HUES6 (cell line): ENCODE data around the gene STK35.
A peak's percentile ranks its signal among the peaks of the same experiment; 100 is the strongest.

Experiments used
- H3K27ac ChIP-seq: 2 replicates; pipeline ENCODE4 v1.7.0; 2013; ENCODE audit warnings: low read depth, mild to moderate bottlenecking, low read length, inconsistent platforms
- H3K27me3 ChIP-seq: 2 replicates; pipeline ENCODE4 v1.6.1; 2013; ENCODE audit warnings: low read length; ENCODE audit not compliant: control insufficient read depth, insufficient read depth
- H3K36me3 ChIP-seq: 2 replicates; pipeline ENCODE4 v1.6.1; 2013; ENCODE audit warnings: low read length; ENCODE audit not compliant: control insufficient read depth, insufficient read depth
- H3K4me1 ChIP-seq: 2 replicates; pipeline ENCODE4 v1.6.1; 2013; ENCODE audit warnings: low read length; ENCODE audit not compliant: control insufficient read depth, insufficient read depth
- H3K4me3 ChIP-seq: 2 replicates; pipeline ENCODE4 v1.5.1; 2013; ENCODE audit warnings: low read depth, low read length
- H3K9ac ChIP-seq: one replicate; pipeline ENCODE4 v1.6.1; 2013; ENCODE audit warnings: mild to moderate bottlenecking, low read length
- H3K9me3 ChIP-seq: 2 replicates; pipeline ENCODE4 v1.6.1; 2013; ENCODE audit warnings: low read depth, low read length; ENCODE audit not compliant: control insufficient read depth, insufficient read depth

Gene STK35

DNA sequence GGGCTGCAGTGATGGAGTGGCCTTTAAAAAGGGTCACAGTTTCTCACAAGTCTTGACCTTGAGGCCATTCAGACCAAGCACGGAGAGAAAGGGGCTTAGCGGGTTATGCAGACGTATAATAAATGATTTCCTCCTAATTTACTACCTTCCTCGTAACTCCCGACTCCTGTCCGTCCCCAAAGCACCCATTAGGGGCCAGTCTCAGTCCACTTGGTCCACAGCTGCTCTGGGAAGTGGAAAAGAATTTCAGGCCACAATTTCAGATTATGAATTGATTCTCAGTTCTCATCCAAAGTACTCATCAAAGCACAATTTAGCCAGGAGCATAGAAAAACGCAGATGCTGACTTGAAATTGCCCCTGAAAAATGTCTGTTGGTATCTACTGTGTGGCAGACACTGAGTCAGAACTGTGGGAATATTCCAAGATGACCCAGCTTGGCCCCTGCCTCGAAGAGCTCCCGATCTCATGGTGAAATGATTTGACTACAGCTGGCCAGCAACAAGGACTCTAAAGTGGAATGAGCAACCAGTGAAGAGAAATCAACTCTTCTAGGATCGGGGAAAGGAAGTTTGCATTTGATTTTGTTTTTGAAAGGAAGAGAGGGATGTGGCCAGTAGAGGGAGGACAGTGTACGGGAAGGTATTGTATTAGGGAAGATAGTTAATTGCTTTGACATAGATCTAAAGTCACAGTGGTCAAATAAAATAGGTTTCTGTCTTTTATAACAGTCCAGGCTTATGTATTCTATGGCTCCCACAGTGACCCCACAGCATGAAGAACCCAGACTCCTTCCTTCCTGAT lies 15.2 kb upstream of the STK35 start:
- no peak overlapping the region for H3K9ac ChIP-seq
- H3K4me1 ChIP-seq, result peaks cover 8% of the 10 kb centered on the region
- no peak overlapping the region for H3K27ac ChIP-seq
- H3K36me3 ChIP-seq, result no peaks in the 10 kb centered on the region
- peaks cover 3% of the 10 kb centered on the region; the same call in 1 of the 2 replicates for H3K27me3 ChIP-seq
- no peaks in the 10 kb centered on the region for H3K9me3 ChIP-seq
- H3K4me3 ChIP-seq, result no peak overlapping the region

DNA sequence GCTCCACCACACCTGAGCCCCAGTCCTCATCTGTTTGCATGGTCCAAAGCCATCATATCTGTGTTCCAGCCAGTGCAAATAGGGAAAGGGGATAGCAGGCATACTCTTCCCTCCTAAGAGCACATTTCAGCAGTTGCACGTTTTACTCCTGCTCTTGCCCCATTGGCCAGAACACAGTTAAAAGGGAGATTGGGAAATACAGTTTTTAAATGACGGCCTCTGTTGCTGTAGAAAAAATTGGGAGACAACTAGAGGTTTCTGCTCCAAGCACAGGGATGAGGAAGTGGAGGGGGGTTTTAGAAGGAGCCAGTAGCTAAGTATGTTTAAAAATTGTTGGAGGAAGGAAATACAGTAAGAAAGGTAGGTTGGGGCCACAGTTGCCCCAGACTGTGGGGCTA lies 14.6 kb upstream of the STK35 start:
- no peak overlapping the region for H3K4me3 ChIP-seq
- H3K27ac ChIP-seq, result no peak overlapping the region
- no peaks in the 10 kb centered on the region for H3K9me3 ChIP-seq
- no peaks in the 10 kb centered on the region for H3K36me3 ChIP-seq
- no peak overlapping the region for H3K9ac ChIP-seq
- no peaks in the 10 kb centered on the region for H3K27me3 ChIP-seq
- H3K4me1 ChIP-seq, result peaks cover 8% of the 10 kb centered on the region

DNA sequence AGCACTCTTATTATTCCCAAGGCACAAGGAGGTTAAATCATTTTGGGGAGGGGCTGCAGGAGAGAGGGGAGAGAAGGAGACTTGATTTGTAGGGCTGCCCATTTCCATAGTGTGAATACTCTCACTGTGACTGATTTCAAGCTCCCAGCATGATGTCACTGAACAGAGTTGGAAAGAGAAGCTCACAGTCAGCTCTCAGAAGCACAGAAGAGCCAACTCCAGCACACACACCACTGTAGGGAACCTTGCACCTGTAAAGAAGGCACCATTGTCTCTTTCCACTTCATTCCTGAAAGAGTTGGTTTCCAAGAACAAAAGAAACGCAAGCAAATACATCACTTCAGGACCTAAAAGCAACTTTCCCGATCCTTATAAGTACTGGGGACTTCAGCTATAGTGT lies 12.7 kb upstream of the STK35 start:
- Histone ChIP-seq H3K27me3 (no peaks in the 10 kb centered on the region), H3K27ac (no peak overlapping the region), H3K9me3 (no peaks in the 10 kb centered on the region), H3K36me3 (no peaks in the 10 kb centered on the region), H3K9ac (no peak overlapping the region), H3K4me3 (no peak overlapping the region), H3K4me1 (peaks cover 8% of the 10 kb centered on the region)

DNA sequence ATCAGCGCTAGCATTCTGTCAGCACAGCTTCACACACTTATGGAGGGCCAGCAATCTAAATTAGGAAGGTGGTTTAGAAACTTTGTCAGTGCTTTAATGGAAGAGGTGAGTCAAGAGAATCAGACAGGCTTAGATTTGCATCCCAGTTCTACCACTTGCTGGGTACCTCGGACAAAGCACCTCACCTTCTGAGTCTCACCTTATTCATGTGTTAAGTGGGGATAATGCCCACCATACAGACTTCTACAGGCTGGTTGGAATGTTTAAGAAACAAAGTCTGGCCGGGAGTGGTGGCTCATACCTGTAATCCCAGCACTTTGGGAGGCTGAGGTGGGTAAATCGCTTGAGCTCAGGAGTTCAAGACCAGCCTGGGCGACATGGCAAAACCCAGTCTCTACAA lies 12.2 kb upstream of the STK35 start:
- Histone ChIP-seq H3K27me3 (no peaks in the 10 kb centered on the region), H3K4me1 (peaks cover 8% of the 10 kb centered on the region), H3K4me3 (no peak overlapping the region), H3K9ac (no peak overlapping the region), H3K36me3 (no peaks in the 10 kb centered on the region), H3K27ac (no peak overlapping the region), H3K9me3 (no peaks in the 10 kb centered on the region)

DNA sequence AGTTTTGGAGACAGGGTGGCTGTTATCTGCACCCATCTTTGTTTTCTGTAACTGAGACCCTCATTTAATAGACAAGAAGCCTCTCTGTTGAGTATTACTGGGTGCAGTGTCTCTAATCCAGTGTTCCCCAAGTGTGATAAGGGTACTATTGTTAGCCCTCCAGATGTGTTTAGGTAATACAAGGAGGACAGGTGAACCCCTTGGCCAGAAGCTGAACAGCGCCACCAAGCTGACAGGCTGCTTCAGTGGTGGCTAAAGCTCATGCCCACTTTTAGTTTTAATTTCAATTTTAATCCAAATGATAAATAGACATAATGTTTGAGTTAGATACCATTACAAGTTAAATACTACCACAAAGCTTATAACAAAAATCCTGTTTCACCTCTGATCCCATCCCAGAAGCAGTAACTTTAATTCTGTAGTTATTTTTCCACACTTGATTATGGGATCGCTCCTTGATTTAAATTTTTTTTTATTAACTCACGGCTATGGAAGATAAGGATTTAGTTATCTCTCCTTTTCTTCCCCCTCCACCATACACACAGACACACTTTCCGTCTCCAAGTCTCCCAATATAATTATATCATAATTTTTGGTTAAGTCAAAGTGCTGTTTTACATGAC lies 8.4 kb upstream of the STK35 start:
- H3K27me3 ChIP-seq, result no peaks in the 10 kb centered on the region
- H3K4me1 ChIP-seq, result peaks cover 8% of the 10 kb centered on the region
- H3K9ac ChIP-seq, result no peak overlapping the region
- no peak overlapping the region for H3K27ac ChIP-seq
- no peak overlapping the region for H3K4me3 ChIP-seq
- no peaks in the 10 kb centered on the region for H3K9me3 ChIP-seq
- H3K36me3 ChIP-seq, result no peaks in the 10 kb centered on the region

DNA sequence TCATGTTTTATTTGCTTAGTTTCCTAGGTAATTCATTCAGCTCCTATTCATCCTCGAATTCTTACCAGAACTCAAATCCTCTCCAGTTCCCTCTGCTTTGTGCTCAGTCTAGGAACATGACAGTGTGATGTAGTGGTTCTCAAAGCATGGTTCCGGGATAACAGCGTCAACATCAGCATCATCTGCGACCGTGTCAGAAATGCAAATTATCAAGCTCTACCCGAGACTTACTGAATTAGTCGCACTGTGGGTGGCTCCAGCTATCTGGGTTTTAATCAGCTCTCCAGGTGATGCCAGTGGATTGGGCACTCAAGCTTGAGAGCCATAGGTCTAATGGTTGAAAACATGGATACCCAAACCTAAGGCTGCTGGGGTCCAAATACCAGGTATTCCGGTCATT lies 7.7 kb upstream of the STK35 start:
- Histone ChIP-seq H3K4me3 (no peak overlapping the region), H3K27ac (no peak overlapping the region)

DNA sequence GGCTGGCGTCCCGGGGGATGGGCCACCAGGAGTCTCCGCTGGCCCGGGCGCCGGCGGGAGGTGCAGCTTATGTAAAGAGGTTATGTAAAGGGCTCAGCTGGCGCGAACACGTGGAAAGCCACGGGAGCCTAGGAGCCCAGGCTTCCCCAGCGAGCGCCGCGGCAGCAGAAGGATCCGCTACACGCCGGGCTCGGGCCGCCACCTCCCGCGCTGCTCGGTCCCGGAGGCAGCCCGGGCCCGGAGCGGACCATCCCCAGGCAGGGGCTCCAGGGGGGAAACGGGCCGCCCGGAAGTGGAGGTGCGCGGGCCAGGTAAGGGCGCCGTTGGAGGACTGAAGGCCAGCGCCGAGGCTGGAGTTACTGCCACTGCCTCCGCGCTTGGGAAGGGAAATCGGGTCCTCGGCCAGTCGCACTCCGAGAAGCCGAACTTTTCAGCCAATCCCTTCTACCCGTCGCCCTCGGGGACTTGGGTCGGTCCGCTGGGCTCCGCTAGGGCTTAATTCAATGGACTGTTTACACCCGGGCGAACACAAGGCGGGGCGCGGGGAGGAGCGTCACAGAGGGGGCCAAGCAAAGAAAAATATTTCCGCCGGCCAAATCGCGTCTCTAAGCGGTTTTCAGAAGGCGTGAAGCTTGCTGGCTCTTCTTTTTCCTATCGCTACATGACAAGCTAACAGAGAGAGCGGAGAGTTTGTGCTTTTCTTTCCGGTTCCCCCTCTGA lies 398 bp downstream of the STK35 start:
- Histone ChIP-seq H3K9ac (peak overlapping the region; percentile 100), H3K9me3 (no peaks in the 10 kb centered on the region), H3K27me3 (no peaks in the 10 kb centered on the region), H3K4me1 (peaks cover 21% of the 10 kb centered on the region), H3K36me3 (peaks cover 19% of the 10 kb centered on the region), H3K4me3 (peak overlapping the region; percentile 87), H3K27ac (peak overlapping the region; percentile 100)

More for the DNA sequence above, 7.7 kb upstream of the STK35 start:
- no peaks in the 10 kb centered on the region for H3K27me3 ChIP-seq
- no peak overlapping the region for H3K9ac ChIP-seq
- H3K36me3 ChIP-seq, result no peaks in the 10 kb centered on the region
- peaks cover 4% of the 10 kb centered on the region for H3K4me1 ChIP-seq
- no peaks in the 10 kb centered on the region for H3K9me3 ChIP-seq

DNA sequence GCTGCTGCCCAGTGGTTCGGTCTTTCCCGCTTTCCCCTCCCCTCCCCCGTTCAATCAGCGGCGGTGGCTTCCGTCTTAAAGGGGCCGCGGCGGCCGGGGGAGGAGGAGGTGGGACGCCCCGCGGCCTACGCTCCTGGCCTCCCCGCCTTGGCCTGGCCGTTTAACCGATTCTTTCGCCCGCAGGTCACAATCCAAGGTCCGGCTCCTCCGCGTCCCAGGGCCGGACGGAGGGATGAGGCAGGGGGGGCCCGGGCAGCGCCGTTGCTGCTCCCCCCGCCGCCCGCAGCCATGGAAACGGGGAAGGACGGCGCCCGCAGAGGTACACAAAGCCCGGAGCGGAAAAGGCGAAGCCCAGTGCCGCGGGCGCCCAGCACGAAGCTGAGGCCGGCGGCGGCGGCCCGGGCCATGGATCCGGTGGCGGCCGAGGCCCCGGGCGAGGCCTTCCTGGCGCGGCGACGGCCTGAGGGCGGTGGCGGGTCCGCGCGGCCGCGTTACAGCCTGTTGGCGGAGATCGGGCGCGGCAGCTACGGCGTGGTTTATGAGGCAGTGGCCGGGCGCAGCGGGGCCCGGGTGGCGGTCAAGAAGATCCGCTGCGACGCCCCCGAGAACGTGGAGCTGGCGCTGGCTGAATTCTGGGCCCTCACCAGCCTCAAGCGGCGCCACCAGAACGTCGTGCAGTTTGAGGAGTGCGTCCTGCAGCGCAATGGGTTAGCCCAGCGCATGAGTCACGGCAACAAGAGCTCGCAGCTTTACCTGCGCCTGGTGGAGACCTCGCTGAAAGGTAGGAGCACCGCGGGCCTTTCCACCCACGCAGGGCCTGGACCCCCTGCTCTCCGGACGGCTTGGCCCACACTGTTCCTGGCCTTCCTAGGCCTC lies 1.2 kb downstream of the STK35 start:
- Histone ChIP-seq H3K9me3 (no peaks in the 10 kb centered on the region), H3K27ac (peak overlapping the region; percentile 100), H3K4me3 (peak overlapping the region; percentile 87), H3K36me3 (peaks cover 27% of the 10 kb centered on the region), H3K4me1 (peaks cover 21% of the 10 kb centered on the region), H3K9ac (peak overlapping the region; percentile 100), H3K27me3 (no peaks in the 10 kb centered on the region)

DNA sequence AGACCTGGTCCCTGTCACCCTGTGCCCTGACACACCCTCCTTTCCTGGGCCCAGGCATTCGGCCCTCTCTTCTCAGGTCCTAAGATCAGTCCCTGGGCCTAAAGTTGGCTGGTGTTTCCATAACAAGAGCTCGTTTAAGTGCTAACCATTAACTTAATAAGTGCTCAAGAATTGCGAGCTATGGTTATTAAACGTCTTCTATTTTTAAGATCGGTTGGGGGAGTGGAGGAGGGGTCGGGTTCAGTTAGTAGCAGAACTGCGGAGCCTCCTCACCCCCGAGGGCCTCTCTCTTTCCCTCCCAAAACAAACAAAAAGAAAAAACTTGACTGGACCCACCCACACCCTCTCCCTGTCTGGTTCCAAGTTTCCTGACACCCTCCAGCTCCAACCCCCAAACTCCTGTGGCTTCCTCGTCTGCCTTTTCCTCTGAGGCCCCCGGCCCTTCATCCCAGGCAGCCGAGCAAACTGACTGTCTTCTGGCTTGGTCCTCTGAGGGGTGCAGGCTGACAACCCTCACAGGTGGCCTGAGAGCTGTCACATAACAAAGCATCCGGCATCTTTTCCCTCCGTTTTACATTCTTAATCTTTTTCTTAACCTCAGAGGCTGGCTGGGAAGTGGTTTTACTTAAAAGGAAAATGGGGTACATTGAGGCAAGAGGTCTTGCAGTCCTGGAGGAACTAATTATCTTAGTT lies 2.0 kb downstream of the STK35 start:
- no peaks in the 10 kb centered on the region for H3K9me3 ChIP-seq
- H3K27me3 ChIP-seq, result no peaks in the 10 kb centered on the region
- peak overlapping the region; percentile 100 for H3K9ac ChIP-seq
- H3K4me1 ChIP-seq, result peaks cover 21% of the 10 kb centered on the region
- H3K36me3 ChIP-seq, result peaks cover 28% of the 10 kb centered on the region
- H3K4me3 ChIP-seq, result peak overlapping the region; percentile 87
- H3K27ac ChIP-seq, result peak overlapping the region; percentile 100; the same call in 1 of the 2 replicates

DNA sequence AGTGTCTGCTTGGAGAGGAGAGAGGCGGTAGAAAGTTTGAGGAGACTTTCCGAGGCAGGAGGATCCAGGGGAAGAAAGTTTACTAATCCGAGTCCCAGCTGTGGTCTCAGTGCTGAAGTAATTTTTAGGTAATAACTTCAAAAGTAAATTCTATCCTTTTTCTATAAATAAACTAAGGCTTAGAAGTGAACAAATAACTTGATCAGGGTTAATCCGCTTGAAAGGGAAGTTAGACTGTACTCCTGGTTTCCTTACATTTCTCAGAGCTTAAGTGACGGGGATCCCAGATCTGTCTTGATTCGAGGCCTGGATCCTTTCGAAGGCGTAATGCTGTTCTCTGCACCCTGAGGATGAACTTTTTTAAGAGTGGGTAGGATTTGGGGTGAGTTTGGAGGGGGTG lies 2.6 kb downstream of the STK35 start:
- Histone ChIP-seq H3K4me3 (peak overlapping the region; percentile 87), H3K36me3 (peaks cover 35% of the 10 kb centered on the region), H3K27me3 (no peaks in the 10 kb centered on the region), H3K27ac (no peak overlapping the region), H3K9me3 (no peaks in the 10 kb centered on the region), H3K9ac (peak overlapping the region; percentile 5), H3K4me1 (peaks cover 27% of the 10 kb centered on the region)
